H4 (cell line): ENCODE data around the gene MUSTN1. TPM values are rescaled to one million over a fixed set of nuclear protein-coding genes. Genes with fewer than 3 reads are reported as not detected.
A peak's percentile ranks its signal among the peaks of the same experiment; 100 is the strongest.

Source experiments
- DNase-seq: peaks from one replicate; pipeline ENCODE4 v3.0.0-alpha.2; 2015; ENCODE audit warnings: low spot score
- total RNA-seq: library from RNA; depleted of rRNA; stranded (reverse); fragments of >200 nt; shearing (Covaris generic); gene quantifications from 2 replicates; pipeline ENCODE4 v1.2.3, GENCODE V29; 2014

MUSTN1 gene
- total RNA-seq, 1 experiment from 2014 or later, result not detected

DNA sequence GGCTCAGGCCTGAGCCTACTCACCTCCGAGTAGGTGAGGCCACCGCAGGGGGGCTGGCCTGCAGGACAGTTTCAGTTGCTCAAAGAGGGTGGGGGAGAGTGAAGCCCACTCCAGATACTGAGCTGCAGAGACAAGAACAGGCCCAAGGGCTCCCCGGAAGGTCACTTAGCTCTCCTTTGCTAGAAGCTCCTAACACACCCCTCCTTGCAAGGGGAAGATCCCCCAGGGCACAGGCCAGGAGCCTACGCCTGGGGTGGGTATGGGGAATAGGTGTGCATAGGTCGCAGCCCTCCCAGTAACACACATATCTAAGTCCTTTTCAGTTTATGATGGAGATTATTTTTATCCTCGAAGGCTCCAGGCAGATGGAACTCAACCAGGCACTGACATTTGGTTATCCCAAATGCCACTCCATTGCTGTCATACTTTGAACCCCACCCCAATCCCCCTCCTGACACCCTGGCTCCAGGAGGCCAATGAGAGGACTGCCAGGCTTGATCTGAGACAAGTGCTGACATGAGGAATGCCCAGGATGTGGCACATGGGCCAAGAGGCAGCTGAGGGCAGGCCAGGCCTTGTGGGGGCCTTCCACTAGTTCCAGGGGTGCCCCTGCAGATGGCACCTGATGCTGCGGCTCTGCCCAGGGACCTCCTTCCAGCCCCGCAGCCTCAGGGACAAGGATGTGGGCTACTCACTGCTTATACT is 1.1 kb upstream of the MUSTN1 start:
- DNase-seq, result no peak

DNA sequence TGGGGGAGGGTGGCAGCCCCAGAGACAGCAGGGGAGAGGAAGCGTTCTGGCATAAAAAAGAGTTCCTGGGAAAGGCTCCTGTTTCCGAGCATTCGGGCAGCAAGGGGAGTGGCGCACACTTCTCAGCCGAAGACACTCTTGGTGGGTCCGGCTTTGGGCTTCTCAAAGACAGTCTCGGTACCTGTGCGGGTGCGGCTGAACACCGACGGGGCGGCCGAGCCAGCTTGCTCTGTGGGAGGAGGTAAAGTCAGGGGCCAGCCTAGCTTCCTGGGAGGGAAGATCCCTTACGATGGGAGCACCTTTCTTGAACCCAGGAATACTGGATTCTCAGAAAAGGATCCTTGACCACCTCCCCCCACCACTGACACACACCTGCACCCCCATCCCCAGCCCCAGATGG is 1.6 kb downstream of the MUSTN1 start:
- DNase-seq, result no peak

GRCh38 chr3:52831500-52832301 is 3.1 kb downstream of the MUSTN1 start:
- peak; percentile 82 for DNase-seq

- DNase-seq, result peak; percentile 13
Observed at GRCh38 chr3:52830535-52831258, 4.1 kb downstream of the MUSTN1 start, which contains the start of gene ITIH4. Gene ITIH4 (minus strand): TSS chr3:52830672. CDS start chr3:52830642, 30 bp downstream.

DNA sequence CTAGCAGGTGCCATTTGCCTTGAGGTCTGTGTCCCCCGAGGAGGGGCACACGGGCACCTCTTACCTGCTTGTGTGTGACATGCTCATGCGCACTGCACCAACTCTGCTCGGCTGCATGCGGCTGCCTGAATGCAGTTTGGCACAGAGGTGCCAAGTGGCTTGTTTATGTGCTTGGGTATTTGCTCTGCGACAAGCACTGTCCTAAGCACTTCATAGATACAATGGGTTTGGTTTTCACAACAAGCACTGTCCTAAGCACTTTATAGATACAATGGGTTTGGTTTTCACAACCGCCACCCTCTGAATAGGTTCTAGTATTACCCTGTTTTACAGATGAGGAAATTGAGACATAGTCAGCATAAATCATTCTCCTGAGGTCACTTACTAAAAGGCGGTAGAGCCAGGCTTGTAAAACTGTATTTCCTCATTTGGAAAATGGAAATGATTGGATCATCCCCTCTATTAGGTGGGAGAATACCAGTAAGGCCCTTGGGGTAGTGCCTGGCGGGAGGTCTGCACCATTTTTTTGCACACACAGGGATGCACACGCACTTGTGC is 4.8 kb downstream of the MUSTN1 start:
- no peak for DNase-seq

- no peak for DNase-seq
Observed at GRCh38 chr3:52829482-52829881, 5.3 kb downstream of the MUSTN1 start.

- no peak for DNase-seq
Observed at GRCh38 chr3:52827866-52828376, 6.9 kb downstream of the MUSTN1 start.

DNA sequence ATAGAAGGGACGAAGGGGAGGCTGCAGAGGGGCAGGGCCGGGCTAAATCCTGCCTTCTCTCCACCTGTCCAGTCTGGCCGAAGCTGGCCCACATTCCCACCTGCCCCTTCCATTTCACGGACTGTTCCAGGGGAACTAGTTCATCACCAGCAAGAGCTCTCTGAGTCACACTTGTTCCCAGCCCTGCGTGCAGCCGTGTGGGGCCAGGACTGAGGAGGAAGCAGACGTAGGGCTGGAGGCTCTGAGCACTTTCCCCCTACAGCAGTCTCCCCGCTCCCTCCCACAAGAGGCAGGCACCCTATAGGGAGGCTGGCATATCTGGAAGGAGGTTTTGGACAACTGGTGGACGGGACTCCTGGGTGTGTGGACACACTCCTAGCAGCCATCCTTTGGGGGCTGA is 7.4 kb downstream of the MUSTN1 start:
- no peak for DNase-seq

DNA sequence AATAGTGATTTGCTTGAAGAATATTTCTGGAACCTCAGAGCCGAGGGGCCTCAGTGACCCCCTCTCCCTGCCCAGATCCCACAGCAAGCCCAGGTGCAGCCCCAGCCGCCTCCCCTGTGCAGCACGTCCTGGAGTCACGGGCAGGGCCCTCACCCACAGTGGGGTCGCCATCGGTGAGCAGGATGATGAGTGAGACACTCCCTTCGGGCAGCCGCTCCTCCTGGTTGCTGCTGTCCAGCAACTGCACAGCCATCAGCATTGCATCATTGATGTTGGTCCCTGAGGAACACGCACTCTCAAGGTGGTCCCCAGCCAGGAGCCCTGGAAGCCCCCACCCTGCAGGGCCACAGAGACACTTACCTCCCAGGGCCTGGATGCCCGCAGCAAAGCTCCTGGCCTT is 10.8 kb downstream of the MUSTN1 start:
- DNase-seq, result no peak

- no peak for DNase-seq
Observed at GRCh38 chr3:52822363-52822762, 12.5 kb downstream of the MUSTN1 start.

DNA sequence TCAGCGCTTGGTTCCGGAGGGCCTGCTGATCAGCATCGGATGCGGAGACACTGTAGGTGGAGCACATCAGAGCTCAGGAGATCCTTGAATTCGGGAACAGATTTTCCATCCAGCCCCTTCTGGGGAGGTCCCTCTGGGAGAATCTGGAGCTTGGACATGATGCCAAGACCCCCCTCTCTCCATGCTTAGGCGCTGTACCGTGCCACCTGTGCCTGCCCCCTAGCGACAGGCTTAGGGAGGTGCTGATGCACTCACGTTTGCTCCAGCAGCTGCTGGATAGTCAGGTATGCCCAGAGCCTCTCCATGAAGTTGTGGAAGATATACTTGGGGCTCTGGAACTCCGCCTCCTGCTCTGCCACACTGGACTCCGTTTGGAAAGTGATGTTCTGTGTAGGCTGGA is 14.1 kb downstream of the MUSTN1 start:
- no peak for DNase-seq

- no peak for DNase-seq
Observed at GRCh38 chr3:52819936-52820335, 14.9 kb downstream of the MUSTN1 start.

DNA sequence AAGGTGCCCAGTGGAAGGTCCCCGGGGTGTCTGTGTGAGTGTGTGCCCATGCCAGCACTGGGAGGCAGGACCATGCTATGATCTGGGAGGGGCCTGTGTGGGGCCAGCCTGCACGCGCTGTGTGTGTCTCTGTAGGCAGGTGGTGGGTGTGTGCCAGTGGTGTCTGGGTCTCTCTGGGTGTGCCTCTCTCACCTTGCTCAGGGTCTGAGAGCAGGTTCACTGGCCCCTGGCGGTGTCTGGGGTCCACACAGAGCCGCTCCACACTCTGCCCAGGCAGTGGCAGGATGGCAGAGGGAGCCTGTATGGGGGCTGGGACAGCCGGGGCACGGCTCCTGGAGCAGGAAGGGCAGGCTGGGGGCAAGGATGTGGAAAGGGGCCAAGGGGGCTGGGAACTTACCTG is 17.0 kb downstream of the MUSTN1 start:
- no peak for DNase-seq

- no peak for DNase-seq
Observed at GRCh38 chr3:52817221-52817620, 17.6 kb downstream of the MUSTN1 start.

GRCh38 chr3:52816654-52817053 is 18.2 kb downstream of the MUSTN1 start:
- no peak for DNase-seq

DNA sequence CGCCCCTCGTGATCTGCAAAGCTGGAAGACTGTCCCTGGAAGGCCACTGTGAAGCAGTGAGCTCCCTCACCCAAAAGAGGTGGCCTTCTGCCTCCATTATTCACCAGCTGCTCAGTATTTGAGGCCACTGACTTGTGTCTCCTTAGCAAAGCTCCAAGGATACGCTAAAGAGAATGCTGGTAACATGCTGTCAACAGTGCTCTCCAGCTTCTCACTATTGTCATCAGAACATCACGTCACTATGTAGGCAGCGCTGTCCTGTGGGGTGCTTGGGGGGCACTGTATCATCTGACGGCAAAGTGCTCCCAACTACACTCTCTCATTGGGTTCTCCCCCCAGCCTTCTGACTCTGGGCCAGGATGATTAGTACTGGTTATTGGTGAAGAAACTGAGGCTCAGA is 18.6 kb downstream of the MUSTN1 start:
- no peak for DNase-seq

DNA sequence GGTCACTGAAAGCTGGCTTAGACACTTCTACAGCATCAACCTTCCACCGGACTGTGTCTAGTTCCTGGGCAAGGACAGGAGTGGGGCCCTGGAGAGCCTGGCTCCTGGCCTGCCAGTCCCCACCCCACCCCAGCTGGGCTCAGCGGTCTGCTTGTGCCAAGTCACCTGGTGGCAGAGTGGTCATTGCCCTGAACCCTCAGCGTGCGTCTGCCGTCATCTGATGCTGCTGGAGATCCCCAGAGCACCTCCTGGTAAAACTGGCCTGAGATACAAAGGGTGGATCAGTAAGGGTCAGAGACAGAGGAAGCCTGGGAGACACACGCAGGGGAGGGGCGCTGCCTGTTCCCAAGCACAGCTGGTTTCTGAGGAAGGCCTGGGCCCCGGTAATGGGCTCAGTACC is 21.0 kb downstream of the MUSTN1 start:
- no peak for DNase-seq

- DNase-seq, result no peak
Observed at GRCh38 chr3:52811452-52812011, 23.3 kb downstream of the MUSTN1 start.

- no peak for DNase-seq
Observed at GRCh38 chr3:52810923-52811322, 23.9 kb downstream of the MUSTN1 start.

DNA sequence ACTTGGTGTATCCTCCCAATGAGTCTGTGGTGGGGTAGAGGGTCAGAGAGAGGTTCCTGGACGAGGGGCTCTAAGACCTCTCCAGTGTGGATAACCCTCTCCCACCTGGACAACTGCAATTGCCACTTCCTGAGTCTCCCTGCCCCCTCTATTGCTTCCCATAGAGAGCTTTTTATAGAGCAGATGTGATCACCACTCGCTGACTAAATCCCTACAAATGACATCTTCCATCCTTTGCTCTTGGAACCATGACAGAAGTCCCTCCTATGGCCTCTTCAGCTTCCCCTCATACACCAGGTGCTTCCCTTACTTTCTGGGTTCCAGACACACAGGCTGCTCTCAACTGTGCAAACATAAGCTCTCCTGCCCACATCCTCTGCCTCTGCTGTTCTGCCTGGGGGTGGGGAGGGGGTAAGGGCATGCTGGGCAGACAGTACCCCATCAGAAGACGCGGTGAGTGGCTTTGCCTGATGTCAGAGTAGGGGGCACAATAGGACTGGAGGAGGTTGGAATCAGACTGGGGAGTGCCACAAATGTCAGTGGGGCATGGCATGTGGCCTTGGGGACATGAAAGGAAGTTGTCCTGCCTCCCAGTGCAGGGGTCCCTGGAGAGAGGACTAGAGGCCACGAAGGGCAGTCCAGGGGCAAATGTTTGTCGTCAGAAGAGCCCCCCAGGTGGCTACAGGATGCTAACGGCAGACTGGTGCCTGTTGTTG is 25.0 kb downstream of the MUSTN1 start:
- no peak for DNase-seq

GRCh38 chr3:52809149-52809548 is 25.7 kb downstream of the MUSTN1 start:
- DNase-seq, result no peak
